ENCODE data around the gene AP2A1.

DNA sequence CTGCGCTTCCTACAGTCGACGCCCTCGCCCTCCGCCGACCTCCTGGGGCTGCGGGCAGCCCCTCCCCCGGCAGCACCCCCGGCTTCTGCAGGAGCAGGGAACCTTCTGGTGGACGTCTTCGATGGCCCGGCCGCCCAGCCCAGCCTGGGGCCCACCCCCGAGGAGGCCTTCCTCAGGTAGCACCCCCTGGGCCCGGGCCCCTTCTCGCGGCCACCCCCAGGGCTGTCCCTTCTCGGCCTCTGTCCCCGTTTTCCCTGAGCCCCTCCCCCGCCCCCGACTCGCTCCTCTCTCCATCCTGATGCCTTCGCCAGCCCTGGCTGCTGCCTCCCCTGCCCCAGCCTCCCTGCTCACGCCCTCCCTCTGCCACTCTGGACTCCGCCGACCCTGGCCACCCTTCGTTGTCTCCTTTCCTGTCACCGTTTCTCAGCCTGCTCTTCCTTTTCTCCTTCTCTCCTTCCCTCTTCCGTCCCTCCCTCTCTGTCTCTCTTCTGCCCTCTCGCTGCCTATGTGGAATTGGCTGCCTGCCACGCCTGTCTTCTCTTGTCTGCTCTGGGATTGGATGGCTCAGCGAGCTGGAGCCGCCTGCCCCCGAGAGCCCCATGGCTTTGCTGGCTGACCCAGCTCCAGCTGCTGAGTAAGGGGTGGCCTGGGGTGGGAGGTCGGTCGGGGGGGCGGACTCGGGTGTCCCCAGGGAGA, 35.3 kb downstream of the AP2A1 start:
- TF ChIP-seq, protein P1, sequence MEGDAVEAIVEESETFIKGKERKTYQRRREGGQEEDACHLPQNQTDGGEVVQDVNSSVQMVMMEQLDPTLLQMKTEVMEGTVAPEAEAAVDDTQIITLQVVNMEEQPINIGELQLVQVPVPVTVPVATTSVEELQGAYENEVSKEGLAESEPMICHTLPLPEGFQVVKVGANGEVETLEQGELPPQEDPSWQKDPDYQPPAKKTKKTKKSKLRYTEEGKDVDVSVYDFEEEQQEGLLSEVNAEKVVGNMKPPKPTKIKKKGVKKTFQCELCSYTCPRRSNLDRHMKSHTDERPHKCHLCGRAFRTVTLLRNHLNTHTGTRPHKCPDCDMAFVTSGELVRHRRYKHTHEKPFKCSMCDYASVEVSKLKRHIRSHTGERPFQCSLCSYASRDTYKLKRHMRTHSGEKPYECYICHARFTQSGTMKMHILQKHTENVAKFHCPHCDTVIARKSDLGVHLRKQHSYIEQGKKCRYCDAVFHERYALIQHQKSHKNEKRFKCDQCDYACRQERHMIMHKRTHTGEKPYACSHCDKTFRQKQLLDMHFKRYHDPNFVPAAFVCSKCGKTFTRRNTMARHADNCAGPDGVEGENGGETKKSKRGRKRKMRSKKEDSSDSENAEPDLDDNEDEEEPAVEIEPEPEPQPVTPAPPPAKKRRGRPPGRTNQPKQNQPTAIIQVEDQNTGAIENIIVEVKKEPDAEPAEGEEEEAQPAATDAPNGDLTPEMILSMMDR (IDR thresholded peaks at IDR 0.05) = no peak
- TF ChIP-seq EP300 (IDR thresholded peaks at IDR 0.05) (no peak), POLR2A (IDR thresholded peaks at IDR 0.05) (no peak)
